Esophagus muscularis mucosa (tissue), 4 donors: ENCODE data around the gene TSPAN5. TPM values are rescaled to one million over a fixed set of nuclear protein-coding genes. Genes with fewer than 3 reads are reported as not detected.

ENCODE experiments used
- DNase-seq: peaks from one replicate; pipeline ENCODE4 v3.0.0-alpha.2; 2017; ENCODE audit errors: extremely low spot score
- H3K27ac ChIP-seq, 4 donors: fragments of 200-600 bp; sonication (generic); replicated peaks in 1 of 4; 1 replicate in 3 of 4; 2 replicates in 1 of 4; pipeline ENCODE4 v1.5.1; 2016 to 2019; ENCODE audit warnings: mild to moderate bottlenecking in 1 of 4
- H3K27me3 ChIP-seq, 4 donors: fragments of 200-600 bp; sonication (generic); one replicate each; pipeline versions ENCODE4 v1.5.1 to v1.6.0; 2016 to 2019
- H3K36me3 ChIP-seq, 4 donors: fragments of 200-600 bp; sonication (generic); one replicate each; pipeline ENCODE4 v1.5.1; 2016 to 2019
- H3K4me1 ChIP-seq, 4 donors: fragments of 200-600 bp; sonication (generic); one replicate each; pipeline ENCODE4 v1.5.1; 2016 to 2019
- H3K4me3 ChIP-seq, 4 donors: fragments of 200-600 bp; sonication (generic); 1 replicate in 2 of 4; 2 replicates in 2 of 4; pipeline ENCODE4 v1.5.1; 2016 to 2019; ENCODE audit warnings: mild to moderate bottlenecking in 4 of 4, moderate library complexity in 1 of 4
- H3K9me3 ChIP-seq, 4 donors: fragments of 200-600 bp; sonication (generic); 1 replicate in 3 of 4; 2 replicates in 1 of 4; pipeline ENCODE4 v1.5.1; 2016 to 2019
- CTCF ChIP-seq, 3 experiments: fragments of 200-600 bp in 2 of 3; fragments of 450-650 bp in 1 of 3; sonication (generic) in 2 of 3; IDR thresholded peaks; one replicate each; pipeline ENCODE4 v1.5.1; 2017 to 2019; ENCODE audit warnings: antibody characterized with exemption in 3 of 3, mild to moderate bottlenecking in 2 of 3, moderate library complexity in 1 of 3
- EP300 ChIP-seq: sonication (generic); formaldehyde crosslinking; IDR thresholded peaks from one replicate; pipeline ENCODE4 v1.6.1; 2017; ENCODE audit warnings: antibody characterized with exemption
- POLR2A ChIP-seq: fragments of 450-650 bp; IDR thresholded peaks from one replicate; pipeline ENCODE4 v1.6.1; 2017; ENCODE audit warnings: antibody characterized with exemption, moderate library complexity, mild to moderate bottlenecking, low read depth
- POLR2AphosphoS5 ChIP-seq, 2 donors: sonication (generic); formaldehyde crosslinking; IDR thresholded peaks; one replicate each; pipeline ENCODE4 v1.6.1; 2017; ENCODE audit warnings: antibody characterized with exemption in 2 of 2
- WGBS: methylation state at CpG from one replicate; pipeline ENCODE4 v1.1.5; 2018; 5-methylcytosine and 5-hydroxymethylcytosine counted together
- intact Hi-C: fragments of 100-400 bp; cut with DNase I; formaldehyde crosslinking; loops from one replicate; pipeline ENCODE4 v1.15.1; 2023
- total RNA-seq, 4 donors: library from RNA; depleted of rRNA; stranded (reverse); fragments of >200 nt; gene quantifications; one replicate each; pipeline versions ENCODE4 v1.1.0 to v1.2.1, GENCODE V29; 2016

TSPAN5 gene
- total RNA-seq, 4 donors from 2014 or later, result 9.1 to 16.8 (median 13.3) TPM

- intact Hi-C loops, result no loop called here
- WGBS, result 65% methylated on average over 6 of the region's 6 CpGs
- TF ChIP-seq CTCF (IDR thresholded peaks at IDR 0.05), result no peak
- no peak for TF ChIP-seq POLR2AphosphoS5 (IDR thresholded peaks at IDR 0.05)
- no peak for TF ChIP-seq EP300
- TF ChIP-seq POLR2A, result no peak
- DNase-seq, result no peak
- H3K27me3 ChIP-seq, result no peaks in the 10 kb centered on the region
- peaks cover 0 to 18% (median 0%) of the 10 kb centered on the region in 4 donors for H3K4me1 ChIP-seq
- H3K9me3 ChIP-seq, result no peaks in the 10 kb centered on the region
- H3K4me3 ChIP-seq, result no peak overlapping the region
- H3K36me3 ChIP-seq, result no peaks in the 10 kb centered on the region
- H3K27ac ChIP-seq, result no peak overlapping the region
These were observed 71.5 kb downstream of the TSPAN5 start for GRCh38 chr4:98586962-98587354.

- WGBS, result 47% methylated on average over 5 of the region's 5 CpGs
- Histone ChIP-seq H3K4me3 (no peak overlapping the region), H3K36me3 (no peaks in the 10 kb centered on the region), H3K27ac (no peak overlapping the region), H3K4me1 (peaks cover 0 to 18% (median 1%) of the 10 kb centered on the region in 4 donors), H3K9me3 (no peaks in the 10 kb centered on the region), H3K27me3 (no peaks in the 10 kb centered on the region)
- no peak for DNase-seq
- no peak for TF ChIP-seq POLR2A
- TF ChIP-seq CTCF (IDR thresholded peaks at IDR 0.05), result no peak
- no peak for TF ChIP-seq EP300
- TF ChIP-seq POLR2AphosphoS5 (IDR thresholded peaks at IDR 0.05), result no peak
- intact Hi-C loops, result no loop called here
These were observed 72.0 kb downstream of the TSPAN5 start for GRCh38 chr4:98586291-98586961.

GRCh38 chr4:98585596-98585995 lies 72.8 kb downstream of the TSPAN5 start:
- TF ChIP-seq POLR2AphosphoS5 (IDR thresholded peaks at IDR 0.05) (no peak), CTCF (IDR thresholded peaks at IDR 0.05) (no peak), EP300 (no peak), POLR2A (no peak)
- no peak for DNase-seq
- H3K27me3 ChIP-seq, result no peaks in the 10 kb centered on the region
- H3K4me3 ChIP-seq, result no peak overlapping the region
- H3K27ac ChIP-seq, result no peak overlapping the region
- 89% methylated on average over 2 of the region's 2 CpGs for WGBS
- no peaks in the 10 kb centered on the region for H3K36me3 ChIP-seq
- H3K9me3 ChIP-seq, result no peaks in the 10 kb centered on the region
- peaks cover 0 to 18% (median 9%) of the 10 kb centered on the region in 4 donors for H3K4me1 ChIP-seq
- intact Hi-C loops, result no loop called here

- DNase-seq, result no peak
- intact Hi-C loops, result no loop called here
- TF ChIP-seq POLR2A (no peak), EP300 (no peak), POLR2AphosphoS5 (IDR thresholded peaks at IDR 0.05) (no peak), CTCF (IDR thresholded peaks at IDR 0.05) (no peak)
These were observed 74.1 kb downstream of the TSPAN5 start for GRCh38 chr4:98584265-98584664.

GRCh38 chr4:98583265-98583664 lies 75.1 kb downstream of the TSPAN5 start:
- TF ChIP-seq POLR2A (no peak), CTCF (IDR thresholded peaks at IDR 0.05) (no peak), POLR2AphosphoS5 (IDR thresholded peaks at IDR 0.05) (no peak), EP300 (no peak)
- WGBS, result 76% methylated on average over 4 of the region's 4 CpGs
- intact Hi-C loops, result no loop called here
- Histone ChIP-seq H3K36me3 (no peaks in the 10 kb centered on the region), H3K27me3 (no peaks in the 10 kb centered on the region), H3K27ac (no peak overlapping the region), H3K9me3 (no peaks in the 10 kb centered on the region), H3K4me1 (peaks cover 3 to 24% (median 21%) of the 10 kb centered on the region in 4 donors), H3K4me3 (no peak overlapping the region)
- no peak for DNase-seq

More at GRCh38 chr4:98584265-98584664, 74.1 kb downstream of the TSPAN5 start:
- Histone ChIP-seq H3K27me3 (no peaks in the 10 kb centered on the region), H3K36me3 (no peaks in the 10 kb centered on the region), H3K9me3 (no peaks in the 10 kb centered on the region), H3K4me1 (peaks cover 0 to 18% (median 12%) of the 10 kb centered on the region in 4 donors), H3K27ac (no peak overlapping the region), H3K4me3 (no peak overlapping the region)
- WGBS, result 100% methylated on average over 1 of the region's 1 CpG
